WERI-Rb-1 (cell line): ENCODE results near the gene RPL4.

ENCODE experiments used
- DNase-seq: peaks from one replicate; pipeline ENCODE4 v3.0.0-alpha.2; 2020
- H3K27ac ChIP-seq: fragments of 250-450 bp; sonication (Bioruptor Pico); 2 replicates; pipeline ENCODE4 v1.5.1; 2020; ENCODE audit warnings: mild to moderate bottlenecking, moderate library complexity
- H3K27me3 ChIP-seq: fragments of 250-450 bp; sonication (Bioruptor Pico); 2 replicates; pipeline ENCODE4 v1.5.1; 2021; ENCODE audit warnings: mild to moderate bottlenecking, low read depth, moderate library complexity; ENCODE audit not compliant: insufficient read depth, severe bottlenecking
- H3K36me3 ChIP-seq: fragments of 250-450 bp; sonication (Bioruptor Pico); 2 replicates; pipeline ENCODE4 v1.5.1; 2020; ENCODE audit warnings: mild to moderate bottlenecking, moderate library complexity
- H3K4me3 ChIP-seq: 2 replicates; pipeline ENCODE4 v1.5.1; 2011; ENCODE audit warnings: low read depth, mild to moderate bottlenecking, control low read depth, low read length
- H3K9me3 ChIP-seq: fragments of 250-450 bp; sonication (Bioruptor Pico); 2 replicates; pipeline ENCODE4 v1.5.1; 2021; ENCODE audit warnings: mild to moderate bottlenecking, moderate library complexity; ENCODE audit not compliant: severe bottlenecking
- CTCF ChIP-seq: IDR thresholded peaks from 2 replicates; pipeline ENCODE4 v1.5.1; 2011; ENCODE audit warnings: low read depth, mild to moderate bottlenecking, control low read depth, inconsistent platforms, low read length

RPL4 gene

GRCh38 chr15:66484539-66485112 lies 20.0 kb downstream of the RPL4 start:
- Histone ChIP-seq H3K27ac (no peak overlapping the region), H3K27me3 (no peaks in the 10 kb centered on the region), H3K9me3 (no peaks in the 10 kb centered on the region), H3K4me3 (no peak overlapping the region), H3K36me3 (peaks cover 44% of the 10 kb centered on the region)
- no peak for TF ChIP-seq CTCF
- DNase-seq: no peak

GRCh38 chr15:66483131-66483566 lies 21.5 kb downstream of the RPL4 start:
- H3K36me3 ChIP-seq: peaks cover 35% of the 10 kb centered on the region

GRCh38 chr15:66482539-66482938 lies 22.1 kb downstream of the RPL4 start:
- Histone ChIP-seq H3K27me3 (no peaks in the 10 kb centered on the region), H3K4me3 (no peak overlapping the region), H3K9me3 (no peaks in the 10 kb centered on the region), H3K27ac (no peak overlapping the region), H3K36me3 (peaks cover 31% of the 10 kb centered on the region)
- DNase-seq: no peak
- TF ChIP-seq CTCF: no peak

More at GRCh38 chr15:66483131-66483566, 21.5 kb downstream of the RPL4 start:
- no peak for DNase-seq
- no peak for TF ChIP-seq CTCF
- Histone ChIP-seq H3K27ac (no peak overlapping the region), H3K27me3 (no peaks in the 10 kb centered on the region), H3K4me3 (no peak overlapping the region), H3K9me3 (no peaks in the 10 kb centered on the region)

- no peak for TF ChIP-seq CTCF
- DNase-seq: no peak
- Histone ChIP-seq H3K9me3 (no peaks in the 10 kb centered on the region), H3K27me3 (no peaks in the 10 kb centered on the region), H3K4me3 (no peak overlapping the region), H3K36me3 (peaks cover 26% of the 10 kb centered on the region), H3K27ac (no peak overlapping the region)
Observed at GRCh38 chr15:66481107-66481856, 23.4 kb downstream of the RPL4 start.

GRCh38 chr15:66480267-66480666 lies 24.4 kb downstream of the RPL4 start:
- Histone ChIP-seq H3K36me3 (peaks cover 20% of the 10 kb centered on the region), H3K9me3 (no peaks in the 10 kb centered on the region), H3K4me3 (no peak overlapping the region), H3K27me3 (no peaks in the 10 kb centered on the region), H3K27ac (no peak overlapping the region)
- no peak for TF ChIP-seq CTCF
- no peak for DNase-seq
